ENCODE measurements around the gene DHRS3. TPM values are rescaled to one million over a fixed set of nuclear protein-coding genes. Genes with fewer than 3 reads are reported as not detected.

Gene DHRS3
- total and polyA plus RNA-seq, 2 of the 13 experiments (the other 11 are each of a cell fraction or from before 2014, with no cell fraction given): 48.5 to 90.5 TPM

GRCh38 chr1:12604114-12604874 is 13.7 kb downstream of the DHRS3 start (continued):
- TF ChIP-seq TSC22D2 (CRISPR knock-in tag; IDR thresholded peaks at IDR 0.05; ENCODE audit: borderline replicate concordance) (no peak), RFX1 (IDR thresholded peaks at IDR 0.05) (no peak), UBTF (CRISPR knock-in tag; IDR thresholded peaks at IDR 0.05) (peak; percentile 51; the same call in 1 of the 2 replicates), ZSCAN20 (CRISPR knock-in tag; IDR thresholded peaks at IDR 0.05; ENCODE audit: borderline replicate concordance) (no peak), SOX13 (IDR thresholded peaks at IDR 0.05) (peak; percentile 97), SOX13 (CRISPR knock-in tag; conservative IDR thresholded peaks at IDR 0.05 in 1 of 2, IDR thresholded peaks at IDR 0.05 in 1 of 2) (peak in 1 of 2 experiments; percentile 98; a peak in 2 of 4 replicates), PAF1 (CRISPR knock-in tag; IDR thresholded peaks at IDR 0.05) (peak; percentile 46; the same call in 1 of the 2 replicates), MBNL3 (CRISPR knock-in tag; conservative IDR thresholded peaks at IDR 0.05) (no peak), CBX1 (IDR thresholded peaks at IDR 0.05; ENCODE audit: low read depth) (no peak), ZNF484 (CRISPR knock-in tag; IDR thresholded peaks at IDR 0.05; ENCODE audit: borderline replicate concordance, low read depth) (no peak), POGZ (CRISPR knock-in tag; IDR thresholded peaks at IDR 0.05) (0 out of 2 replicates have a peak, but pooled peaks have one; percentile 29), NR2F2 (IDR thresholded peaks at IDR 0.05; ENCODE audit: borderline replicate concordance, low read depth) (peak; percentile 89), ZBTB4 (CRISPR knock-in tag; IDR thresholded peaks at IDR 0.05; ENCODE audit: borderline replicate concordance) (no peak), HNF1B (CRISPR knock-in tag; IDR thresholded peaks at IDR 0.05) (peak; percentile 46; the same call in 1 of the 2 replicates), BCL6 (CRISPR knock-in tag; IDR thresholded peaks at IDR 0.05) (peak; percentile 94), ARID3A (IDR thresholded peaks at IDR 0.05; ENCODE audit: low read depth, low read length) (peak; percentile 43; the same call in 1 of the 2 replicates), ZNF331 (CRISPR knock-in tag; IDR thresholded peaks at IDR 0.05) (peak; percentile 74)
